OCI-LY3 (cell line): Measurements from ENCODE around the gene SEPSECS.

Experiments used
- H2AFZ ChIP-seq: fragments of 200-600, 300-600 bp; shearing (Covaris generic); 2 replicates; pipeline ENCODE4 v1.6.0; 2014; ENCODE audit warnings: antibody characterized with exemption, low read depth, low read length
- H3K27ac ChIP-seq: fragments of 200-600, 300-600 bp; sonication (generic); 2 replicates; pipeline ENCODE4 v1.5.1; 2014; ENCODE audit warnings: mild to moderate bottlenecking, low read length, moderate library complexity, mixed read lengths
- H3K27me3 ChIP-seq: fragments of 200-600, 300-600 bp; sonication (generic); 2 replicates; pipeline ENCODE4 v1.6.1; 2014; ENCODE audit warnings: low read depth, low read length, mixed read lengths
- H3K36me3 ChIP-seq: fragments of 200-600, 300-600 bp; sonication (generic); replicated peaks from 2 replicates; pipeline ENCODE3; 2014; ENCODE audit warnings: low read depth, low read length, mixed read lengths
- H3K4me1 ChIP-seq: fragments of 300-600, 200-600 bp; sonication (generic); 2 replicates; pipeline ENCODE4 v1.6.1; 2014; ENCODE audit warnings: low read length, mixed read lengths
- H3K4me2 ChIP-seq: fragments of 200-600, 300-600 bp; sonication (generic); 2 replicates; pipeline ENCODE4 v1.6.1; 2014; ENCODE audit warnings: low read length, mixed read lengths
- H3K4me3 ChIP-seq: fragments of 300-600, 200-600 bp; sonication (generic); 2 replicates; pipeline ENCODE4 v1.5.1; 2014; ENCODE audit warnings: antibody characterized with exemption, mild to moderate bottlenecking, low read length, moderate library complexity
- H3K79me2 ChIP-seq: fragments of 300-600, 200-600 bp; shearing (Covaris generic); 2 replicates; pipeline ENCODE4 v1.6.1; 2014; ENCODE audit warnings: mild to moderate bottlenecking, low read length, mixed read lengths
- H3K9ac ChIP-seq: fragments of 300-600, 200-600 bp; shearing (Covaris generic); 2 replicates; pipeline ENCODE4 v1.6.0; 2014; ENCODE audit warnings: mild to moderate bottlenecking, low read length, moderate library complexity
- H3K9me3 ChIP-seq: fragments of 200-600, 300-600 bp; shearing (Covaris generic); 2 replicates; pipeline ENCODE4 v1.6.1; 2014; ENCODE audit warnings: low read length, mixed read lengths; ENCODE audit not compliant: insufficient read depth
- H4K20me1 ChIP-seq: fragments of 200-600, 300-600 bp; sonication (generic); 2 replicates; pipeline ENCODE4 v1.6.1; 2016; ENCODE audit warnings: low read length, mixed read lengths; ENCODE audit not compliant: insufficient read depth
- CTCF ChIP-seq: fragments of 200-600, 300-600 bp; sonication (generic); IDR thresholded peaks from 2 replicates; pipeline ENCODE4 v1.5.1; 2014; ENCODE audit warnings: antibody characterized with exemption, low read length, low read depth
- EZH2phosphoT487 ChIP-seq: fragments of 200-600 bp; shearing (Covaris generic); IDR thresholded peaks from 2 replicates; pipeline ENCODE4 v1.6.1; 2018; ENCODE audit warnings: antibody characterized with exemption, mixed run types, low read depth

The SEPSECS gene

GRCh38 chr4:25076625-25077398 lies 83.4 kb downstream of the SEPSECS start:
- no peak overlapping the region for H2AFZ ChIP-seq
- peaks cover 6% of the 10 kb centered on the region; the same call in 1 of the 2 replicates for H3K27me3 ChIP-seq
- no peaks in the 10 kb centered on the region for H4K20me1 ChIP-seq
- H3K4me1 ChIP-seq: no peaks in the 10 kb centered on the region
- H3K9me3 ChIP-seq: no peaks in the 10 kb centered on the region
- no peak overlapping the region for H3K4me3 ChIP-seq
- TF ChIP-seq CTCF (no peak), EZH2phosphoT487 (no peak)
- H3K9ac ChIP-seq: no peak overlapping the region
- H3K36me3 ChIP-seq: no peaks in the 10 kb centered on the region
- H3K4me2 ChIP-seq: no peak overlapping the region
- H3K27ac ChIP-seq: no peak overlapping the region
- H3K79me2 ChIP-seq: no peaks in the 10 kb centered on the region

GRCh38 chr4:25075851-25076250 lies 84.4 kb downstream of the SEPSECS start:
- TF ChIP-seq CTCF (no peak), EZH2phosphoT487 (no peak)
- no peak overlapping the region for H3K4me2 ChIP-seq
- no peaks in the 10 kb centered on the region for H3K79me2 ChIP-seq
- no peak overlapping the region for H3K9ac ChIP-seq
- no peak overlapping the region for H3K4me3 ChIP-seq
- no peaks in the 10 kb centered on the region for H3K36me3 ChIP-seq
- H2AFZ ChIP-seq: no peak overlapping the region
- peaks cover 6% of the 10 kb centered on the region; the same call in 1 of the 2 replicates for H3K27me3 ChIP-seq
- H3K9me3 ChIP-seq: no peaks in the 10 kb centered on the region
- H3K4me1 ChIP-seq: no peaks in the 10 kb centered on the region
- H4K20me1 ChIP-seq: no peaks in the 10 kb centered on the region
- H3K27ac ChIP-seq: no peak overlapping the region

GRCh38 chr4:25075129-25075528 lies 85.1 kb downstream of the SEPSECS start:
- peaks cover 6% of the 10 kb centered on the region; the same call in 1 of the 2 replicates for H3K27me3 ChIP-seq
- H4K20me1 ChIP-seq: no peaks in the 10 kb centered on the region
- no peaks in the 10 kb centered on the region for H3K79me2 ChIP-seq
- no peak overlapping the region for H3K4me3 ChIP-seq
- no peak for TF ChIP-seq CTCF
- no peak for TF ChIP-seq EZH2phosphoT487
- H3K4me2 ChIP-seq: no peak overlapping the region
- no peaks in the 10 kb centered on the region for H3K4me1 ChIP-seq
- H3K9ac ChIP-seq: no peak overlapping the region
- H3K9me3 ChIP-seq: no peaks in the 10 kb centered on the region
- no peak overlapping the region for H2AFZ ChIP-seq
- H3K27ac ChIP-seq: no peak overlapping the region
- H3K36me3 ChIP-seq: no peaks in the 10 kb centered on the region

GRCh38 chr4:25070545-25070944 lies 89.7 kb downstream of the SEPSECS start:
- Histone ChIP-seq H3K4me1 (no peaks in the 10 kb centered on the region), H3K27me3 (no peaks in the 10 kb centered on the region; the same call in 1 of the 2 replicates), H2AFZ (no peak overlapping the region), H3K9ac (no peak overlapping the region), H4K20me1 (no peaks in the 10 kb centered on the region), H3K36me3 (no peaks in the 10 kb centered on the region), H3K9me3 (no peaks in the 10 kb centered on the region), H3K4me3 (no peak overlapping the region), H3K79me2 (no peaks in the 10 kb centered on the region), H3K4me2 (no peak overlapping the region), H3K27ac (no peak overlapping the region)
- TF ChIP-seq CTCF: no peak
- TF ChIP-seq EZH2phosphoT487: no peak
